ENCODE results near the gene RPS23.

RPS23 gene

DNA sequence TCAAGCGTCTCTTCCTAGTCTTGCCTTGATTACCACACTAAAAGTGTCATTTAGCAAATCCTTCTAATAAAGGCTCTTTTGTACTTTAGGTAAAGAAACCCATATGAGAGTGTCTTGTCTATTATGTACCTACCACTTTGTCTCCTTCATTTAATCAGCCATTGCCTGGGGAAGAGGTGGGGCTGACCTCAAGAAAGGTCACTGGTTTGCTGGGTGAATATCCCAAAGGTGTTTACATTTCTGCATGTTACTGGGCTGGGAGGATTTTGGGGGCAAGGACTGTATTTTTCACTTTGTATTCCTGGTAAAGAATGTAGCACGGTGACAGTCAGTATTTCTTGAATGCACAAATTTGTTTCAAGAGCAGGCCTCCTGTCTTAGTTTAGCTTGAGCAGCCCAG is 11.9 kb upstream of the RPS23 start:
- H3K27me3 ChIP-seq (replicated peaks; ENCODE audit: control insufficient read depth, insufficient read depth, low read length) = no peaks in the 10 kb centered on the region
- no peak overlapping the region for H3K4me3 ChIP-seq (replicated peaks; ENCODE audit: low read depth, low read length)
- no peak for DNase-seq (ENCODE audit: extremely low read depth, insufficient read length)
- H3K36me3 ChIP-seq (ENCODE audit: control insufficient read depth, insufficient read depth, low read length) = no peaks in the 10 kb centered on the region
- TF ChIP-seq, protein P1, sequence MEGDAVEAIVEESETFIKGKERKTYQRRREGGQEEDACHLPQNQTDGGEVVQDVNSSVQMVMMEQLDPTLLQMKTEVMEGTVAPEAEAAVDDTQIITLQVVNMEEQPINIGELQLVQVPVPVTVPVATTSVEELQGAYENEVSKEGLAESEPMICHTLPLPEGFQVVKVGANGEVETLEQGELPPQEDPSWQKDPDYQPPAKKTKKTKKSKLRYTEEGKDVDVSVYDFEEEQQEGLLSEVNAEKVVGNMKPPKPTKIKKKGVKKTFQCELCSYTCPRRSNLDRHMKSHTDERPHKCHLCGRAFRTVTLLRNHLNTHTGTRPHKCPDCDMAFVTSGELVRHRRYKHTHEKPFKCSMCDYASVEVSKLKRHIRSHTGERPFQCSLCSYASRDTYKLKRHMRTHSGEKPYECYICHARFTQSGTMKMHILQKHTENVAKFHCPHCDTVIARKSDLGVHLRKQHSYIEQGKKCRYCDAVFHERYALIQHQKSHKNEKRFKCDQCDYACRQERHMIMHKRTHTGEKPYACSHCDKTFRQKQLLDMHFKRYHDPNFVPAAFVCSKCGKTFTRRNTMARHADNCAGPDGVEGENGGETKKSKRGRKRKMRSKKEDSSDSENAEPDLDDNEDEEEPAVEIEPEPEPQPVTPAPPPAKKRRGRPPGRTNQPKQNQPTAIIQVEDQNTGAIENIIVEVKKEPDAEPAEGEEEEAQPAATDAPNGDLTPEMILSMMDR (IDR thresholded peaks at IDR 0.05; ENCODE audit: insufficient read depth, low read length, poor library complexity, severe bottlenecking) = no peak

GRCh38 chr5:82287625-82288024 is 9.5 kb upstream of the RPS23 start:
- H3K4me3 ChIP-seq (replicated peaks; ENCODE audit: low read depth, low read length) = no peak overlapping the region
- no peak for DNase-seq (ENCODE audit: extremely low read depth, insufficient read length)
- H3K27me3 ChIP-seq (replicated peaks; ENCODE audit: control insufficient read depth, insufficient read depth, low read length) = no peaks in the 10 kb centered on the region
- H3K36me3 ChIP-seq (ENCODE audit: control insufficient read depth, insufficient read depth, low read length) = no peaks in the 10 kb centered on the region
- TF ChIP-seq, protein P1 (IDR thresholded peaks at IDR 0.05; ENCODE audit: insufficient read depth, low read length, poor library complexity, severe bottlenecking) = no peak

- no peaks in the 10 kb centered on the region for H3K36me3 ChIP-seq (ENCODE audit: control insufficient read depth, insufficient read depth, low read length)
- no peak overlapping the region for H3K4me3 ChIP-seq (replicated peaks; ENCODE audit: low read depth, low read length)
- no peaks in the 10 kb centered on the region for H3K27me3 ChIP-seq (replicated peaks; ENCODE audit: control insufficient read depth, insufficient read depth, low read length)
- TF ChIP-seq, protein P1 (IDR thresholded peaks at IDR 0.05; ENCODE audit: insufficient read depth, low read length, poor library complexity, severe bottlenecking) = no peak
- DNase-seq (ENCODE audit: extremely low read depth, insufficient read length) = no peak
Measured at GRCh38 chr5:82285206-82285605, 7.1 kb upstream of the RPS23 start.

- no peaks in the 10 kb centered on the region for H3K36me3 ChIP-seq (ENCODE audit: control insufficient read depth, insufficient read depth, low read length)
- H3K4me3 ChIP-seq (replicated peaks; ENCODE audit: low read depth, low read length) = no peak overlapping the region
- no peaks in the 10 kb centered on the region for H3K27me3 ChIP-seq (replicated peaks; ENCODE audit: control insufficient read depth, insufficient read depth, low read length)
- TF ChIP-seq, protein P1 (IDR thresholded peaks at IDR 0.05; ENCODE audit: insufficient read depth, low read length, poor library complexity, severe bottlenecking) = no peak
- DNase-seq (ENCODE audit: extremely low read depth, insufficient read length) = no peak
Measured at GRCh38 chr5:82283893-82284292, 5.7 kb upstream of the RPS23 start.

GRCh38 chr5:82278711-82279370 is 687 bp upstream of the RPS23 start:
- peaks cover 13% of the 10 kb centered on the region for H3K36me3 ChIP-seq (ENCODE audit: control insufficient read depth, insufficient read depth, low read length)
- TF ChIP-seq, protein P1 (IDR thresholded peaks at IDR 0.05; ENCODE audit: insufficient read depth, low read length, poor library complexity, severe bottlenecking) = no peak
- no peak for DNase-seq (ENCODE audit: extremely low read depth, insufficient read length)
- no peaks in the 10 kb centered on the region for H3K27me3 ChIP-seq (replicated peaks; ENCODE audit: control insufficient read depth, insufficient read depth, low read length)
- H3K4me3 ChIP-seq (replicated peaks; ENCODE audit: low read depth, low read length) = peak overlapping the region; percentile 98

DNA sequence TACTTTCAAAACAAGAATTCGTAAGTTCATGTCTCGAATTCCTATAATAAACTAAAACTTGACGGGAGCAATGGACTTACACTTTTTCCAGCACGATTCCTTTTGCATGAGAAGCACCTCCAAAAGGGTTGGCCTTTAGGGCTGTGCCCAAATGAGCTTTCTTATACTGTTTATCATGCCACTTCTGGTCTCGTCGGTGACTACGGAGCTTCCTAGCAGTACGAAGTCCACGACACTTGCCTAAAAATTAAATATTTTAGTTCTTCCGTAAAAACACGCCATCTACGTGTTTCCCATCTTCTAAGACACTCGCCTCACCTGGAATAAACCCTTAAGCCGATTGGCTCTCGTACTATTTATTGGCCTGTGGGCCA is 554 bp downstream of the RPS23 start:
- H3K36me3 ChIP-seq (ENCODE audit: control insufficient read depth, insufficient read depth, low read length) = peaks cover 15% of the 10 kb centered on the region
- no peak for DNase-seq (ENCODE audit: extremely low read depth, insufficient read length)
- H3K4me3 ChIP-seq (replicated peaks; ENCODE audit: low read depth, low read length) = peak overlapping the region; percentile 98
- H3K27me3 ChIP-seq (replicated peaks; ENCODE audit: control insufficient read depth, insufficient read depth, low read length) = no peaks in the 10 kb centered on the region
- TF ChIP-seq, protein P1 (IDR thresholded peaks at IDR 0.05; ENCODE audit: insufficient read depth, low read length, poor library complexity, severe bottlenecking) = no peak

Measured in GM06990 (cell line).